DND-41 (cell line): Measurements from ENCODE around the gene EDNRB.

Source experiments
- CTCF ChIP-seq: IDR thresholded peaks from 2 replicates; pipeline ENCODE4 v1.5.1; 2012; ENCODE audit warnings: borderline replicate concordance, low read length, moderate library complexity, mild to moderate bottlenecking; ENCODE audit not compliant: poor library complexity, severe bottlenecking; ENCODE audit errors: extremely low read depth
- EZH2 ChIP-seq: IDR thresholded peaks from 3 replicates; pipeline ENCODE4 v1.6.1; 2012; ENCODE audit warnings: borderline replicate concordance, low read depth, mild to moderate bottlenecking, moderate library complexity, low read length, inconsistent platforms; ENCODE audit not compliant: severe bottlenecking

- TF ChIP-seq CTCF = no peak
- no peak for TF ChIP-seq EZH2
These were observed 25.6 kb downstream of the EDNRB start for GRCh38 chr13:77893066-77893465.
